Measurements from ENCODE around the gene KLF3. TPM values are rescaled to one million over a fixed set of nuclear protein-coding genes. Genes with fewer than 3 reads are reported as not detected.

KLF3 gene
- total RNA-seq, 1 donor from 2014 or later: 23.4 TPM

GRCh38 chr4:38745881-38746280, 81.9 kb downstream of the KLF3 start:
- DNase-seq: no peak

- no peak for DNase-seq
Measured at GRCh38 chr4:38747629-38748028, 83.6 kb downstream of the KLF3 start.

- DNase-seq: no peak
Measured at GRCh38 chr4:38749336-38749735, 85.3 kb downstream of the KLF3 start.

Other genes with a start within 250 kb of the KLF3 start
- 2.5 TPM for gene TLR10, start 118.8 kb downstream of the KLF3 start, total RNA-seq
- gene TLR1, start 140.6 kb downstream of the KLF3 start, total RNA-seq: 10.5 TPM
- gene TLR6, start 192.6 kb downstream of the KLF3 start, total RNA-seq: 1.9 TPM
- 10.9 TPM for gene FAM114A1, start 203.6 kb downstream of the KLF3 start, total RNA-seq

All from occipital lobe (tissue), 2 donors.